Upper lobe of right lung (tissue), 1 donor: ENCODE measurements around the gene KSR1. TPM values are rescaled to one million over a fixed set of nuclear protein-coding genes. Genes with fewer than 3 reads are reported as not detected.

Experiments
- ATAC-seq: fragments of 200-7000 bp; cut with Tn5 transposase; one replicate; pipeline ENCODE4 v1.9.1; 2020; ENCODE audit warnings: mild to moderate bottlenecking, moderate library complexity
- DNase-seq: peaks from one replicate; pipeline ENCODE4 v3.0.0-alpha.2; 2020
- H3K27ac ChIP-seq: fragments of 200-600 bp; one replicate; pipeline ENCODE4 v1.8.0; 2022
- H3K27me3 ChIP-seq: fragments of 200-600 bp; one replicate; pipeline ENCODE4 v1.8.0; 2022; ENCODE audit warnings: mild to moderate bottlenecking
- H3K36me3 ChIP-seq: fragments of 200-600 bp; one replicate; pipeline ENCODE4 v1.8.0; 2022
- H3K4me1 ChIP-seq: fragments of 200-600 bp; one replicate; pipeline ENCODE4 v1.8.0; 2022
- H3K4me3 ChIP-seq: fragments of 200-600 bp; one replicate; pipeline ENCODE4 v1.8.0; 2022; ENCODE audit warnings: mild to moderate bottlenecking
- H3K9me3 ChIP-seq: fragments of 200-600 bp; one replicate; pipeline ENCODE4 v1.8.0; 2022
- CTCF ChIP-seq: fragments of 200-600 bp; IDR thresholded peaks from one replicate; pipeline ENCODE4 v1.8.0; 2022; ENCODE audit warnings: antibody characterized with exemption
- intact Hi-C: fragments of 100-400 bp; cut with DNase I; formaldehyde crosslinking; loops from one replicate; pipeline ENCODE4 v1.11.0; 2022
- total RNA-seq: library from RNA; stranded (reverse); fragmentation: NEBNext Ultra II Directional; extraction: Animal tissue kit (Norgen Biotek cat#: 25700); gene quantifications from one replicate; pipeline ENCODE4 v1.2.1, GENCODE V29; 2021
- donor health status: DM: no; HTN: yes; CAD: no; lungs with severe emphysema.

KSR1 gene
- total RNA-seq, 1 donor from 2014 or later: 52.5 TPM

GRCh38 chr17:27413792-27414191, 42.5 kb upstream of the KSR1 start:
- TF ChIP-seq CTCF: no peak
- Histone ChIP-seq H3K4me3 (no peak overlapping the region), H3K9me3 (no peaks in the 10 kb centered on the region), H3K36me3 (no peaks in the 10 kb centered on the region), H3K4me1 (no peaks in the 10 kb centered on the region), H3K27ac (no peak overlapping the region), H3K27me3 (no peaks in the 10 kb centered on the region)
- ATAC-seq: peak; percentile 73
- DNase-seq: no peak
- intact Hi-C loops: no loop called here

GRCh38 chr17:27414271-27414670, 42.0 kb upstream of the KSR1 start:
- no peak for TF ChIP-seq CTCF
- intact Hi-C loops: no loop called here
- Histone ChIP-seq H3K4me1 (no peaks in the 10 kb centered on the region), H3K9me3 (no peaks in the 10 kb centered on the region), H3K27ac (no peak overlapping the region), H3K4me3 (no peak overlapping the region), H3K36me3 (no peaks in the 10 kb centered on the region), H3K27me3 (no peaks in the 10 kb centered on the region)
- no peak for DNase-seq
- ATAC-seq: peak; percentile 18

GRCh38 chr17:27414694-27415093, 41.6 kb upstream of the KSR1 start:
- Histone ChIP-seq H3K27me3 (no peaks in the 10 kb centered on the region), H3K27ac (no peak overlapping the region), H3K36me3 (no peaks in the 10 kb centered on the region), H3K9me3 (no peaks in the 10 kb centered on the region), H3K4me1 (no peaks in the 10 kb centered on the region), H3K4me3 (no peak overlapping the region)
- intact Hi-C loops: no loop called here
- DNase-seq (no peak), ATAC-seq (no peak)
- TF ChIP-seq CTCF: no peak

- no peak for TF ChIP-seq CTCF
- ATAC-seq: no peak
- DNase-seq: no peak
- no peaks in the 10 kb centered on the region for H3K36me3 ChIP-seq
- H3K4me3 ChIP-seq: no peak overlapping the region
- intact Hi-C loops: no loop called here
- H3K27me3 ChIP-seq: no peaks in the 10 kb centered on the region
- H3K4me1 ChIP-seq: no peaks in the 10 kb centered on the region
- no peaks in the 10 kb centered on the region for H3K9me3 ChIP-seq
- H3K27ac ChIP-seq: no peak overlapping the region
Measured at GRCh38 chr17:27415120-27415795, 41.0 kb upstream of the KSR1 start.

GRCh38 chr17:27417596-27418365, 38.5 kb upstream of the KSR1 start:
- no peak for TF ChIP-seq CTCF
- no peaks in the 10 kb centered on the region for H3K9me3 ChIP-seq
- ATAC-seq: no peak
- H3K4me1 ChIP-seq: no peaks in the 10 kb centered on the region
- peak; percentile 43 for DNase-seq
- intact Hi-C loops: no loop called here
- H3K27me3 ChIP-seq: no peaks in the 10 kb centered on the region
- H3K27ac ChIP-seq: no peak overlapping the region
- no peak overlapping the region for H3K4me3 ChIP-seq
- H3K36me3 ChIP-seq: no peaks in the 10 kb centered on the region
